ENCODE data around the gene ZNF133. TPM values are rescaled to one million over a fixed set of nuclear protein-coding genes. Genes with fewer than 3 reads are reported as not detected.
"Not testable (repeated sequence)": the region's sequence is repeated elsewhere in the genome, so short reads cannot be mapped to it uniquely, and the experiment has no call there.

ZNF133 gene
- total and polyA plus RNA-seq, 10 donors, result 8.7 to 16.9 (median 13.7) TPM

GRCh38 chr20:18324596-18325089 lies 36.3 kb downstream of the ZNF133 start:
- 45 to 62% (median 55%) methylated on average over 3 of the region's 3 CpGs for WGBS, 5 donors

DNA sequence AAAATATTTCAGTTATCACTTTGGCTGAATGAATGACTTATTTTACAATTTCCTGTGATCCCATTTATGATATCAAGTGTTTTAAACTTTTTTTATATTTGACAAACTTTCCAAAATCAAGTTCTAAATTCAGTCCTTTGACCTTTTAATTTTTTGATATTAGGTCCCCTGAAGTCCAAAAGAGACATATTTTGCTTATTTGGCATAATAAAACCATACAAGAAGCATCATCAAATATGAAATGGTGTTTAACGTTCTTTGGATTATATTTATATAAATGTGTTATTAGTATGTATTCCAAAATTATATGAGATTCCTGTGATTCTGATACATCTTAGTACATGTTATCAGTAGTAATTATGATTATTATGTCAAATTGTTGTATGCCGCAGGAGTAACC lies 38.7 kb downstream of the ZNF133 start:
- intact Hi-C loops (cut with DNase I; ENCODE audit: low total_unique reads), result no loop called here
- Histone ChIP-seq H3K9me3 (peaks cover 0 to 59% (median 51%) of the 10 kb centered on the region in 8 donors), H3K4me3 (no peak overlapping the region), H3K36me3 (peaks cover 0 to 5% (median 0%) of the 10 kb centered on the region in 6 donors), H3K27ac (no peak overlapping the region), H3K4me1 (no peaks in the 10 kb centered on the region), H3K27me3 (replicated peaks in 1 of 7) (no peaks in the 10 kb centered on the region)
- 94 to 98% (median 96%) methylated on average over 2 of the region's 2 CpGs for WGBS, 5 donors
- TF ChIP-seq CTCF (IDR thresholded peaks at IDR 0.05 in 8 of 11, conservative IDR thresholded peaks at IDR 0.05 in 3 of 11), result no peak
- no peak for TF ChIP-seq POLR2AphosphoS5 (IDR thresholded peaks at IDR 0.05)
- no peak for TF ChIP-seq POLR2A (IDR thresholded peaks at IDR 0.05)
- DNase-seq, result no peak

More at GRCh38 chr20:18324596-18325089, 36.3 kb downstream of the ZNF133 start:
- Histone ChIP-seq H3K36me3 (no peaks in the 10 kb centered on the region), H3K9me3 (peaks cover 0 to 36% (median 28%) of the 10 kb centered on the region in 8 donors), H3K27me3 (replicated peaks in 1 of 7) (no peaks in the 10 kb centered on the region), H3K4me3 (no peak overlapping the region), H3K4me1 (no peaks in the 10 kb centered on the region), H3K27ac (no peak overlapping the region)
- DNase-seq, result no peak
- TF ChIP-seq POLR2AphosphoS5 (IDR thresholded peaks at IDR 0.05), result no peak
- no peak for TF ChIP-seq POLR2A (IDR thresholded peaks at IDR 0.05)
- TF ChIP-seq CTCF (IDR thresholded peaks at IDR 0.05 in 8 of 11, conservative IDR thresholded peaks at IDR 0.05 in 3 of 11), result no peak
- intact Hi-C loops (cut with DNase I; ENCODE audit: low total_unique reads), result no loop called here

- Histone ChIP-seq H3K4me1 (no peaks in the 10 kb centered on the region), H3K4me3 (no peak overlapping the region), H3K27me3 (replicated peaks in 1 of 7) (no peaks in the 10 kb centered on the region), H3K27ac (no peak overlapping the region), H3K36me3 (peaks cover 0 to 5% (median 0%) of the 10 kb centered on the region in 6 donors), H3K9me3 (peaks cover 0 to 82% (median 70%) of the 10 kb centered on the region in 8 donors)
- 76 to 92% (median 88%) methylated on average over 2 of the region's 2 CpGs for WGBS, 5 donors
- DNase-seq, result no peak
- no peak for TF ChIP-seq POLR2AphosphoS5 (IDR thresholded peaks at IDR 0.05)
- intact Hi-C loops (cut with DNase I; ENCODE audit: low total_unique reads), result no loop called here
Observed at GRCh38 chr20:18331694-18332093, 43.4 kb downstream of the ZNF133 start.

- H3K27ac ChIP-seq; H3K4me1 ChIP-seq; H3K9me3 ChIP-seq; H3K4me3 ChIP-seq; H3K36me3 ChIP-seq; DNase-seq; intact Hi-C loops (cut with DNase I; ENCODE audit: low total_unique reads): not testable (repeated sequence)
- H3K27me3 ChIP-seq (replicated peaks in 1 of 7), result peaks cover 0 to 31% (median 0%) of the 10 kb centered on the region in 7 donors
- 55 to 65% (median 60%) methylated on average over 3 of the region's 3 CpGs for WGBS, 5 donors
Observed at GRCh38 chr20:18349749-18350148, 61.4 kb downstream of the ZNF133 start.

- Histone ChIP-seq H3K9me3 (peaks cover 0 to 5% (median 0%) of the 10 kb centered on the region in 8 donors), H3K4me3 (no peak overlapping the region), H3K36me3 (no peaks in the 10 kb centered on the region), H3K4me1 (no peaks in the 10 kb centered on the region), H3K27me3 (replicated peaks in 1 of 7) (no peaks in the 10 kb centered on the region), H3K27ac (no peak overlapping the region)
- intact Hi-C loops (cut with DNase I; ENCODE audit: low total_unique reads), result no loop called here
- no peak for TF ChIP-seq POLR2AphosphoS5 (IDR thresholded peaks at IDR 0.05)
- TF ChIP-seq POLR2A (IDR thresholded peaks at IDR 0.05), result no peak
- no peak for TF ChIP-seq CTCF (IDR thresholded peaks at IDR 0.05 in 8 of 11, conservative IDR thresholded peaks at IDR 0.05 in 3 of 11)
- DNase-seq, result no peak
- WGBS, 5 donors, result 94 to 100% (median 100%) methylated on average over 1 of the region's 1 CpG
Observed at GRCh38 chr20:18359854-18360253, 71.5 kb downstream of the ZNF133 start.

Data from spleen (tissue), 11 donors.